Stomach (tissue), 9 donors: Measurements from ENCODE around the gene JADE1. TPM values are rescaled to one million over a fixed set of nuclear protein-coding genes. Genes with fewer than 3 reads are reported as not detected.

Experiments
- DNase-seq, 2 donors: peaks; one replicate each; pipeline versions ENCODE4 v3.0.0 to v3.0.0-alpha.2; 2013 to 2019
- H3K27ac ChIP-seq, 5 donors: fragments of 200-600 bp in 4 of 5; sonication (generic) in 4 of 5; one replicate each; pipeline ENCODE4 v1.5.1; 2013 to 2019; ENCODE audit warnings: mild to moderate bottlenecking in 1 of 5, moderate library complexity in 1 of 5
- H3K27me3 ChIP-seq, 3 donors: fragments of 200-600 bp; sonication (generic); one replicate each; pipeline ENCODE4 v1.5.1; 2017 to 2019; ENCODE audit warnings: mixed run types in 1 of 3
- H3K36me3 ChIP-seq, 4 donors: fragments of 200-600 bp; sonication (generic); 1 replicate in 3 of 4; 2 replicates in 1 of 4; pipeline ENCODE4 v1.5.1; 2016 to 2019
- H3K4me1 ChIP-seq, 4 donors: fragments of 200-600 bp; sonication (generic); one replicate each; pipeline ENCODE4 v1.5.1; 2016 to 2019
- H3K4me3 ChIP-seq, 4 donors: fragments of 200-600 bp; sonication (generic) in 3 of 4; one replicate each; pipeline ENCODE4 v1.5.1; 2016 to 2019; ENCODE audit warnings: mild to moderate bottlenecking in 1 of 4
- H3K9me3 ChIP-seq, 4 donors: fragments of 200-600 bp; sonication (generic); one replicate each; pipeline ENCODE4 v1.5.1; 2016 to 2019
- CTCF ChIP-seq, 7 experiments: fragments of 450-650 bp in 4 of 7; fragments of 200-600 bp in 3 of 7; sonication (generic) in 3 of 7; IDR thresholded peaks; one replicate each; pipeline ENCODE4 v1.5.1; 2016 to 2019; ENCODE audit warnings: antibody characterized with exemption in 7 of 7, control low read depth in 2 of 7, mild to moderate bottlenecking in 1 of 7
- EP300 ChIP-seq: sonication (generic); formaldehyde crosslinking; IDR thresholded peaks from one replicate; pipeline ENCODE4 v1.6.1; 2017; ENCODE audit warnings: antibody characterized with exemption
- POLR2A ChIP-seq, 4 donors: fragments of 450-650 bp; IDR thresholded peaks; one replicate each; pipeline ENCODE4 v1.6.1; 2016; ENCODE audit warnings: antibody characterized with exemption in 4 of 4, control low read depth in 2 of 4, mild to moderate bottlenecking in 1 of 4, moderate library complexity in 1 of 4
- POLR2AphosphoS5 ChIP-seq, 3 donors: sonication (generic); formaldehyde crosslinking; IDR thresholded peaks; one replicate each; pipeline ENCODE4 v1.6.1; 2016; ENCODE audit warnings: antibody characterized with exemption in 3 of 3
- WGBS, 5 donors: extraction: QIAGEN DNeasy Blood & Tissue Kit in 3 of 5; methylation state at CpG; one replicate each; pipeline versions ENCODE4 v1.1.5 to v1.1.7; 2013 to 2018; 5-methylcytosine and 5-hydroxymethylcytosine counted together
- intact Hi-C: fragments of 100-400 bp; cut with DNase I; formaldehyde crosslinking; loops from one replicate; pipeline ENCODE4 v1.15.1; 2023; ENCODE audit warnings: low total_unique reads
- polyA plus RNA-seq, 3 donors: library from polyadenylated mRNA; stranded (reverse); fragments of 200-250 nt; gene quantifications; one replicate each; pipeline ENCODE4 v1.2.3, GENCODE V29; 2013
- total RNA-seq, 5 donors: library from RNA; depleted of rRNA; stranded (reverse); fragments of >200 nt; gene quantifications; one replicate each; pipeline versions ENCODE4 v1.1.0 to v1.2.3, GENCODE V29; 2014 to 2016
- donor health status: healthy with polysubstance abuse.
- donor health status: Bipolar disorder and iron deficiency.
- donor health status: healthy.

The JADE1 gene
- total and polyA plus RNA-seq, 8 donors, result 11.2 to 57.2 (median 22.0) TPM

- peaks cover 51 to 97% (median 88%) of the 10 kb centered on the region in 4 donors for H3K36me3 ChIP-seq
- intact Hi-C loops, result loop anchor here (10.0 kb wide), 2 partner anchors 308 to 408 kb away; no protein-coding TSS in a partner anchor
Observed at GRCh38 chr4:128862608-128863311, 53.3 kb downstream of the JADE1 start.

GRCh38 chr4:128863312-128864075, 54.0 kb downstream of the JADE1 start:
- DNase-seq, result peak; percentile 75 to 92
- no peaks in the 10 kb centered on the region for H3K27me3 ChIP-seq
- H3K4me3 ChIP-seq, result no peak overlapping the region
- H3K27ac ChIP-seq, result peak overlapping the region in 3 of 5 donors; percentile 1 to 40 (median 26)
- intact Hi-C loops, result loop anchor here (10.0 kb wide), 2 partner anchors 309 to 409 kb away; no protein-coding TSS in a partner anchor
- peaks cover 51 to 97% (median 88%) of the 10 kb centered on the region in 4 donors for H3K36me3 ChIP-seq
- TF ChIP-seq POLR2AphosphoS5 (IDR thresholded peaks at IDR 0.05) (peak in 1 of 3 donors; percentile 49), POLR2A (IDR thresholded peaks at IDR 0.05) (no peak), EP300 (no peak), CTCF (IDR thresholded peaks at IDR 0.05) (peak in 5 of 7 experiments; percentile 68 to 94 (median 83))
- H3K9me3 ChIP-seq, result no peaks in the 10 kb centered on the region
- 35 to 41% (median 38%) methylated on average over 10 of the region's 10 CpGs for WGBS, 5 donors
- peaks cover 9 to 49% (median 29%) of the 10 kb centered on the region in 4 donors for H3K4me1 ChIP-seq

More at GRCh38 chr4:128862608-128863311, 53.3 kb downstream of the JADE1 start:
- 66 to 75% (median 72%) methylated on average over 12 to 14 of the region's 14 CpGs for WGBS, 5 donors
- peak overlapping the region in 3 of 5 donors; percentile 1 to 40 (median 26) for H3K27ac ChIP-seq
- no peaks in the 10 kb centered on the region for H3K27me3 ChIP-seq
- no peak for TF ChIP-seq CTCF (IDR thresholded peaks at IDR 0.05)
- TF ChIP-seq POLR2A (IDR thresholded peaks at IDR 0.05), result no peak
- no peak for TF ChIP-seq EP300
- TF ChIP-seq POLR2AphosphoS5 (IDR thresholded peaks at IDR 0.05), result no peak
- H3K4me3 ChIP-seq, result no peak overlapping the region
- DNase-seq, result peak in 1 of 2 donors; percentile 15
- H3K9me3 ChIP-seq, result no peaks in the 10 kb centered on the region
- H3K4me1 ChIP-seq, result peaks cover 9 to 54% (median 31%) of the 10 kb centered on the region in 4 donors

GRCh38 chr4:128865132-128865531, 55.6 kb downstream of the JADE1 start:
- peaks cover 9 to 35% (median 21%) of the 10 kb centered on the region in 4 donors for H3K4me1 ChIP-seq
- intact Hi-C loops, result loop anchor here (10.0 kb wide), 2 partner anchors 310 to 410 kb away; no protein-coding TSS in a partner anchor
- no peak overlapping the region for H3K27ac ChIP-seq
- H3K36me3 ChIP-seq, result peaks cover 54 to 97% (median 88%) of the 10 kb centered on the region in 4 donors
- TF ChIP-seq POLR2AphosphoS5 (IDR thresholded peaks at IDR 0.05), result no peak
- TF ChIP-seq EP300, result no peak
- no peak for TF ChIP-seq POLR2A (IDR thresholded peaks at IDR 0.05)
- no peak for TF ChIP-seq CTCF (IDR thresholded peaks at IDR 0.05)
- H3K4me3 ChIP-seq, result no peak overlapping the region
- no peaks in the 10 kb centered on the region for H3K9me3 ChIP-seq
- H3K27me3 ChIP-seq, result no peaks in the 10 kb centered on the region
- no peak for DNase-seq
- 81 to 93% (median 83%) methylated on average over 2 of the region's 2 CpGs for WGBS, 5 donors

GRCh38 chr4:128866269-128866668, 56.8 kb downstream of the JADE1 start:
- peaks cover 9 to 24% (median 15%) of the 10 kb centered on the region in 4 donors for H3K4me1 ChIP-seq
- 83 to 98% (median 91%) methylated on average over 2 of the region's 2 CpGs for WGBS, 5 donors
- H3K36me3 ChIP-seq, result peaks cover 43 to 97% (median 88%) of the 10 kb centered on the region in 4 donors
- no peak for DNase-seq
- no peak overlapping the region for H3K27ac ChIP-seq
- H3K4me3 ChIP-seq, result no peak overlapping the region
- no peak for TF ChIP-seq POLR2AphosphoS5 (IDR thresholded peaks at IDR 0.05)
- no peak for TF ChIP-seq EP300
- no peak for TF ChIP-seq CTCF (IDR thresholded peaks at IDR 0.05)
- TF ChIP-seq POLR2A (IDR thresholded peaks at IDR 0.05), result no peak
- intact Hi-C loops, result loop anchor here (10.0 kb wide), 2 partner anchors 311 to 411 kb away; no protein-coding TSS in a partner anchor
- no peaks in the 10 kb centered on the region for H3K9me3 ChIP-seq
- no peaks in the 10 kb centered on the region for H3K27me3 ChIP-seq
